CD4-positive, alpha-beta T cell treated with Interleukin-17A for 4 hours (primary cell): ENCODE results near the gene OR7G1.
"Not testable (repeated sequence)": the region's sequence is repeated elsewhere in the genome, so short reads cannot be mapped to it uniquely, and the experiment has no call there.

Experiments used
- DNase-seq: peaks from one replicate; pipeline ENCODE4 v3.0.0-alpha.2; 2020; ENCODE audit warnings: mixed read lengths

The OR7G1 gene

DNA sequence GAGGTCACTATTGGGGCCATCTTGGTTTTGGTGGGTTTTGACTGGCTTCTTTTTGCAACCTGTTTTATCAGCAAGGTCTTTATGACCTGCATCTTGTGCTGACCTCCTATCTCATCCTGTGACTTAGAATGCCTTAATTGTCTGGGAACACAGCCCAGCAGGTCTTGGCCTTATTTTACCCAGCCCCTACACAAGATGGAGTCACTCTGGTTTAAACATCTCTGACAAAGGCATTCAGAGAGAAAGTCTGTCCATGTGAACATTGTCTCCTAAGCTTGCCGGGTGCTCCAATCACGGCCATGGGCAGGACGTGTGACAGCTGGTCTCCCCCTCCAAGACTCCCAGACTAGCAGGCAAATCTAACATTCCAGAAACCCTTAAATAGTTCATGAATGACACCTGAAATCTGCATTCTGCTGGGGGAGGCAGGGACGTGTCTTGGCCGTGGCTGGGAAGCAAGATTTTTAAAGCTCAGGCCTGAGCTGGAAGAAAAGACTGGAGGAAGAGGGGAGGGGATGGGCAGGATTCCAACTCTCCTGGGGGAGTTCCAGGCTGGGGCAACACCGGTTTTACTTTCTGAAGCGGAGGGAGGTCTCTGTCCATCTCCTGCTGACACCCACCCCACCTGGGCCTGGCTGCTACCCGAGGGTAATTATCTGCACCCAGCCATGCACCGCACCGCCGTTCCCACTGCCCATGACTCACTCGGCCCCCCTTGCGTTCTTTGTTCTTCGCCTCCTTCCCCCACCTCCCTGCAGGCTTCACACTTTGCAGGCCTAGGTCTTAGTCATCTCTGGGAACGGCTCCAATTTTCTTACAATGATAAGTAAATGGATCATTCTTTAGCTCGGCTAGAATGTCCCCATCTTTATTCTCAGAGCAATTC is 40.3 kb downstream of the OR7G1 start:
- no peak for DNase-seq

DNA sequence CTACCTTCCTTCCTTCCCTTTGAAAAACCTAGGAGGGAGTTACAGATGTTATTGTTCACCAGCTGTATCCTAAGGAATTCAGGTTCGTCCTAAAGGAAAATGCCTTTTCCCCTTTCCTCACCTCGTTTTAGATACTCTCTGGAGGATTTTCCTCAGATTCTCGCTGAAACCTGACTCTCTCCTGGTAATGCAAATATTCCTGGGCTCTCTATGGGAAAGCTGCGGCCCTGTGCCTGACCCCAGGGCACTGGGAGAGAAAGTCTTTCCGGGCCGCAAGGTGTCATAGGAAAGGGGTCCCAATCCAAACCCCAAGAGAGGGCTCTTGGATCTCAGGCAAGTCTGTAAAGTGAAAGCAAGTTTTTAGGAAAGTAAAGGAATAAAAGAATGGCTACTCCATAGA is 41.8 kb downstream of the OR7G1 start:
- no peak for DNase-seq

DNA sequence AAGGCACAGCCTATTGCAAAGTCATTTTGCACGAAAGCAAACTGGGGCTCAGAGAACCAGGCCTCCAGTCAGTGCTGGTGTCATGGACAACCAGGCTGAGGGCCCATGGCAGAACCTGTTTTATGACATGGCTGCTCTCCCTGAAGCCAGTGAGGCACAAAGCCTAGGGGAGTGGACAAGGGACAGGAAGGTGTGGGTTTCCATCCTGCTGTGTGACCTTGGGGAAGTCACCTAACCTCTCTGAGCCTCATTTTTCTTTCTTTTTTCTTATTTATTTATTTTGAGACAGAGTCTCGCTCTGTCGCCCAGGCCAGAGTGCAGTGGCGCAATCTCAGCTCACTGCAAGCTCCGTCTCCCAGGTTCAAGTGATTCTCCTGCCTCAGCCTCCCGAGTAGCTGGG is 43.8 kb downstream of the OR7G1 start:
- not testable (repeated sequence) for DNase-seq

DNA sequence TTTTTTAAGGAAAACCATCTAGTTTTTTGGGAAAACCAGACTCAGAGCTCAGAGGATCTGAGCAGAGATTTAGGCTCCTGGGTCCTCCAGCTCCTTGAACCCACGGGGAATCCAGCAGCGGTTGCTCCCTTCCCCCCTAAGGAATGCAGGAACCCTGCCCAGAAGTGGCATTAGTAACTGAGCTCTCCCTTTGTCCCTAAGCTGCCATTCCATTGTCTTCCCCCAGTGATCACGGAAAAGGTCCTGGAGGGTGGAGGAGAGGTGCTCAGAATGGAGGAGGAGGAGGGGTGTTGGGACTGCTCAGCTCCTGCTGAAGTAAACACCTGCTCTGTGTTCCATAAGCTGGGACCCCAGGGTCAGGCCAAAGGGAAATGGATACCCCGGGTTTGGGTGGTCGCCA is 45.5 kb downstream of the OR7G1 start:
- no peak for DNase-seq

DNA sequence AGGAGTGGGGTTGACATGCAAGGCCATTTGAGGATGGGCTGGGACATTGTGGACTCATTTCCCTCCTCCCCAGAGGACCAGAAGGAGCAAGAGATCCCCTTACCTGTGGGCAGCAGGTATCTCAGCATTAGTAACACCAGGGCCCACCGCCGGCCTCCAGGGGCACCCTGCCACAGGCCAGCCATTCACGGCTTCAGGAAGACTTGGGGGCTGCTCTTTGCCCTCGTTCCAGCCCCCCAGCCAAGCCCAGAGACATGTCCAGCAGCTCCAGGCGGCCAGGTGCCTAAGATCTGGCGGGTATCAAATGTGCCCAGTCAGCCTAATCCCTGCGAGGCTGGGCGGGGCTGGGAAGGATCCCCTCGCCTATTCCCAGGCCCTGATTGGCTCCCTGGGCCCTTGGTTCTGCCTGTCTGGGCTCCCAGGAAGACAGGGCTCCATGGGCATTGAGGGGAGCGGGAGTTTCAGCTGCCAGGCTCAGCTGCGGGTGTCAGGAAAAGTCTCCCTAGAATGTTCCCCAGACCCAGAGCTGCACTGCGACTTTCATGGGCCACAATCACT is 50.0 kb downstream of the OR7G1 start:
- no peak for DNase-seq
